ENCODE data around the gene RELL1. TPM values are rescaled to one million over a fixed set of nuclear protein-coding genes. Genes with fewer than 3 reads are reported as not detected.

RELL1 gene
- total and polyA plus RNA-seq, 4 donors = 1.8 to 47.4 (median 20.6) TPM

- Histone ChIP-seq H3K9ac (ENCODE audit: insufficient read depth in 1 of 2, low read length in 2 of 2) (no peak overlapping the region), H3K36me3 (ENCODE audit: control insufficient read depth in 4 of 4, insufficient read depth in 4 of 4, low read length in 4 of 4) (peaks cover 0 to 3% (median 1%) of the 10 kb centered on the region in 4 donors), H3K4me1 (ENCODE audit: control insufficient read depth in 5 of 5, insufficient read depth in 5 of 5, low read length in 5 of 5) (no peaks in the 10 kb centered on the region), H3K27ac (ENCODE audit: low read depth in 1 of 2, low read length in 1 of 2) (no peak overlapping the region), H3K27me3 (ENCODE audit: control insufficient read depth in 3 of 3, insufficient read depth in 3 of 3, low read length in 2 of 3) (no peaks in the 10 kb centered on the region), H3K4me3 (no peak overlapping the region), H3K9me3 (ENCODE audit: control insufficient read depth in 4 of 4, insufficient read depth in 3 of 4, low read length in 3 of 4) (peaks cover 0 to 1% (median 0%) of the 10 kb centered on the region in 4 donors)
- ATAC-seq (ENCODE audit: insufficient read depth, low FRiP score) = no peak
- DNase-seq = no peak
- WGBS, 2 donors = 93 to 96% methylated on average over 8 of the region's 8 CpGs
- TF ChIP-seq CTCF (IDR thresholded peaks at IDR 0.05; ENCODE audit: control extremely low read depth, extremely low read depth) = no peak
These were observed 62.2 kb downstream of the RELL1 start for GRCh38 chr4:37623940-37624339.

- Histone ChIP-seq H3K27me3 (ENCODE audit: control insufficient read depth in 3 of 3, insufficient read depth in 3 of 3, low read length in 2 of 3) (no peaks in the 10 kb centered on the region), H3K9ac (ENCODE audit: insufficient read depth in 1 of 2, low read length in 2 of 2) (no peak overlapping the region), H3K9me3 (ENCODE audit: control insufficient read depth in 4 of 4, insufficient read depth in 3 of 4, low read length in 3 of 4) (no peaks in the 10 kb centered on the region), H3K36me3 (ENCODE audit: control insufficient read depth in 4 of 4, insufficient read depth in 4 of 4, low read length in 4 of 4) (peaks cover 0 to 3% (median 1%) of the 10 kb centered on the region in 4 donors), H3K4me3 (no peak overlapping the region), H3K4me1 (ENCODE audit: control insufficient read depth in 5 of 5, insufficient read depth in 5 of 5, low read length in 5 of 5) (no peaks in the 10 kb centered on the region), H3K27ac (ENCODE audit: low read depth in 1 of 2, low read length in 1 of 2) (no peak overlapping the region)
- 83 to 96% methylated on average over 4 of the region's 4 CpGs for WGBS, 2 donors
- TF ChIP-seq CTCF (IDR thresholded peaks at IDR 0.05; ENCODE audit: control extremely low read depth, extremely low read depth) = no peak
- no peak for ATAC-seq (ENCODE audit: insufficient read depth, low FRiP score)
- no peak for DNase-seq
These were observed 63.1 kb downstream of the RELL1 start for GRCh38 chr4:37623125-37623524.

GRCh38 chr4:37620176-37620575 lies 66.0 kb downstream of the RELL1 start:
- no peak overlapping the region for H3K4me3 ChIP-seq
- H3K36me3 ChIP-seq (ENCODE audit: control insufficient read depth in 4 of 4, insufficient read depth in 4 of 4, low read length in 4 of 4) = peaks cover 0 to 3% (median 1%) of the 10 kb centered on the region in 4 donors
- no peak for TF ChIP-seq CTCF (IDR thresholded peaks at IDR 0.05; ENCODE audit: control extremely low read depth, extremely low read depth)
- DNase-seq = no peak
- no peaks in the 10 kb centered on the region for H3K27me3 ChIP-seq (ENCODE audit: control insufficient read depth in 3 of 3, insufficient read depth in 3 of 3, low read length in 2 of 3)
- peaks cover 0 to 4% (median 0%) of the 10 kb centered on the region in 5 donors for H3K4me1 ChIP-seq (ENCODE audit: control insufficient read depth in 5 of 5, insufficient read depth in 5 of 5, low read length in 5 of 5)
- H3K9ac ChIP-seq (ENCODE audit: insufficient read depth in 1 of 2, low read length in 2 of 2) = no peak overlapping the region
- H3K9me3 ChIP-seq (ENCODE audit: control insufficient read depth in 4 of 4, insufficient read depth in 3 of 4, low read length in 3 of 4) = no peaks in the 10 kb centered on the region
- H3K27ac ChIP-seq (ENCODE audit: low read depth in 1 of 2, low read length in 1 of 2) = no peak overlapping the region
- no peak for ATAC-seq (ENCODE audit: insufficient read depth, low FRiP score)

- Histone ChIP-seq H3K9me3 (ENCODE audit: control insufficient read depth in 4 of 4, insufficient read depth in 3 of 4, low read length in 3 of 4) (no peaks in the 10 kb centered on the region), H3K27ac (ENCODE audit: low read depth in 1 of 2, low read length in 1 of 2) (no peak overlapping the region), H3K36me3 (ENCODE audit: control insufficient read depth in 4 of 4, insufficient read depth in 4 of 4, low read length in 4 of 4) (peaks cover 0 to 7% (median 2%) of the 10 kb centered on the region in 4 donors), H3K4me1 (ENCODE audit: control insufficient read depth in 5 of 5, insufficient read depth in 5 of 5, low read length in 5 of 5) (peaks cover 0 to 4% (median 0%) of the 10 kb centered on the region in 5 donors), H3K27me3 (ENCODE audit: control insufficient read depth in 3 of 3, insufficient read depth in 3 of 3, low read length in 2 of 3) (no peaks in the 10 kb centered on the region), H3K4me3 (no peak overlapping the region), H3K9ac (ENCODE audit: insufficient read depth in 1 of 2, low read length in 2 of 2) (no peak overlapping the region)
- ATAC-seq (ENCODE audit: insufficient read depth, low FRiP score) = no peak
- 96% methylated on average over 3 of the region's 3 CpGs for WGBS, 2 donors
- TF ChIP-seq CTCF (IDR thresholded peaks at IDR 0.05; ENCODE audit: control extremely low read depth, extremely low read depth) = no peak
- no peak for DNase-seq
These were observed 70.5 kb downstream of the RELL1 start for GRCh38 chr4:37615720-37616063.

Data from lung (tissue), 12 donors.